Stimulated activated CD8-positive, alpha-beta memory T cell treated with anti-CD3 and anti-CD28 coated beads, Interleukin-7, amount 100 ng/mL, for 48 hours (primary cell): ENCODE results near the gene EPHA8.

ENCODE experiments used
- DNase-seq, 2 donors: peaks; one replicate each; pipeline ENCODE4 v3.0.0-alpha.2; 2020; ENCODE audit warnings: low read depth in 1 of 2; ENCODE audit errors: extremely low read depth in 1 of 2

Gene EPHA8

DNA sequence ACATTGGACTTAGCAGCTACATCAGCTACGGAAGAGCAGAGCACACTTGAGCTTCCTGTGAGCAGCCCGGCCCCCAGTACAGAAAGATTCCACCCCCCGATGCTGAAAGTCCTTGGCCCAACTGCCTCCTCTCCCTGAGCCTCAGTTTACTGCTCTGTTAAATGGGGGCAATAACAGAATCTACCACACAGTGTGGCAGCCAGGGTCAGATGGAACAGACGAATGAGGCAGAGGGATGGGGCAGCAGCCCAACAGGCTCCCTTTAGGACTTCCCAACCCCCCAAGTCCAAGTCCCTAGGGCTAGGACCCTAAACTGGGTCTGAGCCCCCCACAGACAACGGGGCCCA lies 50.3 kb downstream of the EPHA8 start:
- no peak for DNase-seq

GRCh38 chr1:22613951-22614350 lies 50.7 kb downstream of the EPHA8 start:
- no peak for DNase-seq

DNA sequence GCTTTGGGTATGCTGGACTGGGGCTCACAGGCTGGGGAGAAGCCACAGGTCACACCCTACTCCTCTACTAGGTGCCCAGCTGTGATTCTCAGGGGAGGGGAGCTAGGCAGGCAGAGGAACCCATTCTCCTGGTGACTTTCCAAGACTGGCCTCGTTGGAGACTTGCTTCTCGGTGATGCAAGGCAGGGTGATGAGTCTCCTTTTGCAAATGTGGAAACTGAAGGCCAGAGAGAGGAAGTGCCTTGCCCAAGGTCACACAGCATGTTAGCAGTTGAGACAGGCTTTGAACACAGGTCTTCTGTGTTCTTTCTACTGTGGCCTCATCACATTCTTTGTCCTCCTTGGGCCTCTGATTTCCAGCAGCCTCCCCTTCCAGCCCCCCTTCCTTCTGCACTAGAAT lies 52.6 kb downstream of the EPHA8 start:
- DNase-seq: no peak

- DNase-seq: no peak
These were observed 53.3 kb downstream of the EPHA8 start for GRCh38 chr1:22616571-22616970.

GRCh38 chr1:22618056-22618455 lies 54.8 kb downstream of the EPHA8 start:
- DNase-seq: no peak

DNA sequence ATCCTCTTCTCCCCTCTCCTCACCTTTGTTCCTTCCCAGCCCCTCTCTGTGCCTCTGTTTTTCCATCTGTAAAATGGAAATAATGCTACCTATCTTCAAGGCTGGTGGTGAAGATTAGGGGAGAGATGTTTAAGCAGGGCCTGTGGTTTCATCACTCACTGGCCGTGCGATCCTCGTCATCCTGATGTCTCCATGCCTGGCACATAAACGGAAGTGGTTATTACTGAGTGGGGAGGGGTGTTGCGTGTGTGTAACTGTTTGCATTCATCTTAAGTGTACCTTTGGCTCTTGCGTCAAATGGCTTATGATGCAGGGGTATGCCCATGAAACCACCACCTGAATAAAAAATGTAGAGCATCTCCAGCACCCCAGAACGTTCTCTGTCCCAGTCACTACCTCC lies 56.0 kb downstream of the EPHA8 start:
- no peak for DNase-seq

- DNase-seq: no peak
These were observed 56.5 kb downstream of the EPHA8 start for GRCh38 chr1:22619798-22620197.

DNA sequence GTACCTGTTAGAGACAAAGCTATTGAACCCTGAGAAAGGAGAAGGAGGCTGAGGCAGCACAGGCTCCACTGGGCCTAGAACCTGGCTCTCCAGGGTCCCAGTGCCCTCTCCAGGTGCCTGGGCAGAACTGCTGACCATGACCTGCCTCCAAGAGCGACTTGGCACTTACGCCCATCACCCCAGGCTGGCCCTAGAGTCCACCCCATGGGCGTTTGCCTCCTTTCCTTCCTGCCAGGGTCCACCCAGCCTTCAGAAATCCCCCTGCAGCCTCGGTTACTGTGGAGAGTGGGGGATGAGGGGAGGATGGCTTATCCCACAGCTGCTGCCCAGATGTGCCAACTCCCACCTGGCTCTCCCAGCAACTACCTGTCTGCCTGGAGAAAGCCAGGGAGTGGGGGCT lies 58.5 kb downstream of the EPHA8 start:
- DNase-seq: no peak

DNA sequence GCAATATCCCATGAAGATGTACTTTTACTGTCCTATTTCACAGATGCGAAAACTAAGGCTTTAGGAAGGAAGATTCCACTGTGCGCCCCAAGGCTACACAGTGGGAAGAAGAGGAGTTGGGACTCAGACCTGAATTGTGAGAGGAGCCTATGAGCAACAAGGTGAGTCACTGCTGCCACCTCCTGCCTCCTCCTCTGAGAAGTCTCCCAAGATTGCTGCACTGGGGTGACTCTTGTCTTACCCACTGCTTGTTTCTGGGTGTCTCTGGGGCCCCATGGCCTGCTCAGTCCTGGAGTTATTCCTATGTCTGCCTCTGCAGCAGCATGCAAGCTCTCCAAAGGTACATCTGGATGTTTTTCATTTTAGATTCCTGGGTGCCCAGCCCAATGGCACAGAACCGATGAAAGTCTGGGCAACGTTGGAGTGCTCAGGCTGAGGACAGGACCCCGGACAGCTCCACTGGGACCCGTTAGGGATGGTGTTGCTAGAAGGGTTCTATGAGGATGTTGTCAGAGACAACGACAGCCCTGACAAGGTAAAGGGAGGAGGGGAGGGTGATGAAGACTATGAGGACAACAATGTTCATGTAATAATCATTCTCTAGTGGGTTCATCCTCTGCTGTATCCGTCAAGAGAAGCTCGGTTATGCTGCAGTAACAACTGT lies 62.1 kb downstream of the EPHA8 start:
- DNase-seq: no peak

- DNase-seq: no peak
These were observed 63.2 kb downstream of the EPHA8 start for GRCh38 chr1:22626237-22627157.

DNA sequence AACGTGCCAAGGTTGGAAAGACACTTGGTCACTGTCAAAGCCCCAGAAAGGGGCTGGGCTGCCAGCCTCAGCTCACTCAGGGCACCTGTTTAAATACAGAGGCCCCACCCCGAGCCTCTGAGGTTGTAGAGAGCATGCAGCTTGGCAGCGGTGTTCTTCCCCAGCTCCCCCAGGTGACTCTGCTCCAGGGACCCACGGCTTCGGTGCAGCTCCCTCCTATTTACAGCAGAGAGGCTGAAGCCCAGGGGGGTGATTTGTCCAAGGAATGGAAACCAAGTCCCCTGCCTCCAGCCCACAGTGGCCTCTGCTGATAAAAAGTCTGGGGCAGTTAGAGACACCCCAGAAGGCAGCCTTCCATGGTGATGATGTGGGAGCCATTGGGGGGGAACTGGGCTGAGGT lies 64.0 kb downstream of the EPHA8 start:
- DNase-seq: no peak

DNA sequence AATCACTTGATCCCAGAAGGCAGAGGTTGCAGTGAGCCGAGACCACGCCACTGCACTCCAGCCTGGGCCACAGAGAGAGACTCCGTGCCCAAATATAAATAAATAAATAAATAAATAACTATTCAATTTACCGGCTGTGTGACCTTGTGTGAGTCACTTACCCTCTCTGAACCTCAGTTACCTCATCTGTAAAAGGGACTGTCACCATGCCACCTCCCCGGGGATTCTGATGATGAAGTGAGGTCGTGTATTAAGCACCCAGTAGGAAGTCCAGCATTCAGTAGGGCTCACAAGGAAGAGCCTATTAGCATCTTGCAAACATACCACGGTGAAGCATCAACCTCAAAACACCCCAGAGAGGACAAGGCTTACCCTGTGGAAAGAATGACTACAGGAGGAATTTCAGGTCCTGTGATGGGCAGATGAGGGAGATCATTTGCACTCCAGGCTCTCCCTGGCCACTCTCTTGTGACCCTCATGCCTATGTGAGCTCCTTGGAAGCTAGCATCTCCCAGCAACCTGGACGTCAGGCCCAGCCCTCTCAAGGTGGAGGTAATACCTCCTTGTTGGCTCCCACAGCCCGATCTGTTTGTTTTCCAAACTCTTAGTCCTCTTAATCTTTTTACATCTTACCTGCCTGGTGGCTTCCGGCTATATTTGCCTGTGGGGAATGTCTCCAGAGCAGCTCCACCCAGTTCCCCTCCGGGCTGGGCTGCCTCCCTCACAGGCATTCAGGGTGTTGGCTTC lies 65.6 kb downstream of the EPHA8 start:
- DNase-seq: no peak

DNA sequence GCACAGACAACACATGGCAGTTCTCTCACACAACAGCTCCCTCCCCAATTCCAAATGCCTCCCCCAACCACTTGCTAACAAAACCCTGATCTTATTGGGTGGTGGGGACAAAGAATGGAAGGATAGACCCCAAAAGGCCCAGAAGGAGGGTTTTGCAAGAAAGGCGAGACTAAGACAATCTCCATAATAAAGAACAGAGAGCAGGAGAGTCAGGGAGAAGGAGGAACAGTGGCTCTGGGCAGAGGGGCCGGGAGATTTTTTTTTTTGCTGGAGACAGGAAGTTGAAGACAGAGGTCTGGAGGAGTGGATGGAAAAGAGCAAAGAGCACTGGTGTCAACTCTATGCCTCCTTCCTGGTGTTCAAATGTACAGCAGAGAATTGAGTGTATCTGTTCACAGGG lies 66.6 kb downstream of the EPHA8 start:
- no peak for DNase-seq

- no peak for DNase-seq
These were observed 70.6 kb downstream of the EPHA8 start for GRCh38 chr1:22633697-22634463.

DNA sequence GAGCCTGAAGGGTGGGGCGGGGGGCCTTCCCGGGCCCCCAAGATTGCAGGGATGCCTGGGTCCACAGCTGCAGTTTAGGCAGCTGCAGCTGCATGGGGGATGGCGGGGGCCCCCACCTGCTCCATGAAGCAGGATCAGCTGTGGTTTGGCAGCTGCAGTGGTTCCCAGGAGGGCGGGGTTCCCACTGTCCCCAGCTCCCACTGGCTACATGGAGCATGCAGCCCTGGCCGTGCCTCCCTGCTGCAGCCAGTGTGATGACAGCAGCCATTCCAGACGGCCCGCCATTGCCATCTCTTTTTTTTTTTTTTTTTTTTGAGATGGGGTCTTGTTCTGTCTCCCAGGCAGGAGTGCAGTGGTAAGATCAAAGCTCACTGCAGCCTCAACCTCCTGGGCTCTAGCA lies 72.1 kb downstream of the EPHA8 start:
- DNase-seq: no peak

DNA sequence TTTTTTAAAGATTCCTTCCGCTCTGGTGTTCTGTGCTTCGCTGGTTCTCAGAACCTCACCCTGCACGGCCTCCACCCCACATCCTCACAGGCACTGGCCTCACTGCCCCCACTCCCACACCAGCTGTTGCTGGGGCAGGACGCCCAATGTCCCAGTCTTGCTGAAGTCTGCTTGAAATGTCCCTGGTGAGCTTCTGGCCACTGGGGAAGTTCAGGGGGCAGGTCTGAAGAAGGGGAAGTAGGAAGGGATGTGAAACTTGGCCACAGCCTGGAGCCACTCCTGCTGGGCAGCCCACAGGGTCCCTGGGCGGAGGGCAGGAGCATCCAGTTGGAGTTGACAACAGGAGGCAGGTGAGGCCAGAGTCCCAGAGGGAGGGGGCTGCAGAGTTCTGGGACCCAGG lies 73.1 kb downstream of the EPHA8 start, which contains the start of gene C1QA:
Gene C1QA (plus strand): TSS at position 276 of the 400 bp plus-strand sequence. CDS start 989 bp downstream, outside the sequence.
- no peak for DNase-seq

DNA sequence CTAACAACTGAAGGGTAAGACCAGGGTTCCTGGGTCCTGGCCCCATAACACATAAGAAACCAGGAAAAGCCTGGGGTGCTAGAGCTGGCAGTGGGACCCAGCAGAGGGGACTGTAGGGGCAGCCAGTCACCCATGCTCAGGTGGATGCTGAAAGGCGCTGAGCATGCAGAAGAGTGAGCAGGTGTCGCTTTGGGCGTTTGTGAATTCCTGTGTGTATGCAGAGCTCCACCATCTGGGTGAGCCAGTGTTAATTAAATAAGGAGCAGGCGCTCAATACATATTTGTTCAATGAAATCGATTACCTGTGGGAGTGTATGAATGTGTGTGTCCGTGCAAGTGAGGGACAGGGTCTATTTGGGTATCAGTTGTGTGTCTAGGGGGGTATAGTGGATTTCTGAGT lies 73.6 kb downstream of the EPHA8 start:
- no peak for DNase-seq

DNA sequence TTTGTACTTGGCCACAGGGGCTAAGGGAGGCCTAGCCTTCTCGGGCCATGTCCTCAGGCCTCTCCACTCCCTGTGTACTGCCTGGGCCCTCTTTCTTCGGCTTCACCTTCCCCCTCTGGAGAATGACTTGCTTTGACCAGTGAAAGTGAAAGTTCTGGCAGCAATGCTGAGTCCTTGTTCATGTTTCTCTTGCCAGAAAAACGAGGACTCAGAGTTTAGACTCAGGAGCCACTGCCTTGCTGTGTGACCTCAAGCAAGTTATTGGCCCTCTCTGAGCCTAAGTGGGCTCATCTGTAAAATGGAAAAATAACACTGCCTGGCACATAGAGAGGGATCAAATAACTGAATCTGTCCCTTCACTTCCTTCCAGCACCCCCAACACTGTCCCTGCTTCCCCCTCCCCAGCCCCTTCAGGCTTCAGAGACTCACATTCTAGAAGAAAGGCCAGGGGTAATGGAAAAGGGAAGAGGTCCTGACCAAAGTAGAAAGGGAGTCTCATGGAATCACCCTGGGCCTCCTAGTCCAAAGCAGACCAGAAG lies 74.7 kb downstream of the EPHA8 start:
- no peak for DNase-seq

DNA sequence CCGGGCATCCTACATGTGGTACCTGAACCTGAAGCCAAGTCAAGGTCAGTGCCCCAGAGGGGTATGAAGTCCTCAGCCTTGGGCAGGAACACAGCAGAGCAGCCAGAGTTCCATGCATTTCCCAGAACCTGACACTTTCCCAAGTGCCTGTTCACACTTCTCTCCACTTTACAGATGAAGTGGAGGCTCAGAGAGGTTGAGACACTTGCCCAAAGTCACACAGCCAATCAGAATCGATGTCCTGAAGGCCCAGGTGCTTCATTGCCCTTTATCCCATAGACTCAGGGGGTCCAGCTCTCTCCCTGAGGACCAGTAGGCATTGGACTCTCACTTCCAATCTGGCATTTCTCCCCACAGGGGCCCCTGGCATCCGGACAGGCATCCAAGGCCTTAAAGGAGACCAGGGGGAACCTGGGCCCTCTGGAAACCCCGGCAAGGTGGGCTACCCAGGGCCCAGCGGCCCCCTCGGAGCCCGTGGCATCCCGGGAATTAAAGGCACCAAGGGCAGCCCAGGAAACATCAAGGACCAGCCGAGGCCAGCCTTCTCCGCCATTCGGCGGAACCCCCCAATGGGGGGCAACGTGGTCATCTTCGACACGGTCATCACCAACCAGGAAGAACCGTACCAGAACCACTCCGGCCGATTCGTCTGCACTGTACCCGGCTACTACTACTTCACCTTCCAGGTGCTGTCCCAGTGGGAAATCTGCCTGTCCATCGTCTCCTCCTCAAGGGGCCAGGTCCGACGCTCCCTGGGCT lies 75.4 kb downstream of the EPHA8 start:
- no peak for DNase-seq

DNA sequence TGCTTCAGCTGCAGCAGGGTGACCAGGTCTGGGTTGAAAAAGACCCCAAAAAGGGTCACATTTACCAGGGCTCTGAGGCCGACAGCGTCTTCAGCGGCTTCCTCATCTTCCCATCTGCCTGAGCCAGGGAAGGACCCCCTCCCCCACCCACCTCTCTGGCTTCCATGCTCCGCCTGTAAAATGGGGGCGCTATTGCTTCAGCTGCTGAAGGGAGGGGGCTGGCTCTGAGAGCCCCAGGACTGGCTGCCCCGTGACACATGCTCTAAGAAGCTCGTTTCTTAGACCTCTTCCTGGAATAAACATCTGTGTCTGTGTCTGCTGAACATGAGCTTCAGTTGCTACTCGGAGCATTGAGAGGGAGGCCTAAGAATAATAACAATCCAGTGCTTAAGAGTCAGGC lies 76.0 kb downstream of the EPHA8 start:
- DNase-seq: no peak
